Peyer's patch (tissue), 4 donors: ENCODE measurements around the gene SLC27A5.
"Not testable (repeated sequence)": the region's sequence is repeated elsewhere in the genome, so short reads cannot be mapped to it uniquely, and the experiment has no call there.

Experiments
- POLR2A ChIP-seq, 2 donors: fragments of 450-650 bp; IDR thresholded peaks; one replicate each; pipeline ENCODE4 v1.5.1; 2017; ENCODE audit warnings: antibody characterized with exemption in 2 of 2, mild to moderate bottlenecking in 2 of 2, moderate library complexity in 2 of 2
- TF ChIP-seq, protein P1 (sequence below), 6 experiments: fragments of 450-650 bp in 4 of 6; fragments of 200-600 bp in 2 of 6; sonication (generic) in 1 of 6; IDR thresholded peaks; one replicate each; pipeline ENCODE4 v1.5.1; 2017 to 2019; ENCODE audit warnings: antibody characterized with exemption in 6 of 6, mild to moderate bottlenecking in 3 of 6, moderate library complexity in 1 of 6

GRCh38 chr19:58449980-58450379, 61.8 kb downstream of the SLC27A5 start:
- TF ChIP-seq, protein P1, sequence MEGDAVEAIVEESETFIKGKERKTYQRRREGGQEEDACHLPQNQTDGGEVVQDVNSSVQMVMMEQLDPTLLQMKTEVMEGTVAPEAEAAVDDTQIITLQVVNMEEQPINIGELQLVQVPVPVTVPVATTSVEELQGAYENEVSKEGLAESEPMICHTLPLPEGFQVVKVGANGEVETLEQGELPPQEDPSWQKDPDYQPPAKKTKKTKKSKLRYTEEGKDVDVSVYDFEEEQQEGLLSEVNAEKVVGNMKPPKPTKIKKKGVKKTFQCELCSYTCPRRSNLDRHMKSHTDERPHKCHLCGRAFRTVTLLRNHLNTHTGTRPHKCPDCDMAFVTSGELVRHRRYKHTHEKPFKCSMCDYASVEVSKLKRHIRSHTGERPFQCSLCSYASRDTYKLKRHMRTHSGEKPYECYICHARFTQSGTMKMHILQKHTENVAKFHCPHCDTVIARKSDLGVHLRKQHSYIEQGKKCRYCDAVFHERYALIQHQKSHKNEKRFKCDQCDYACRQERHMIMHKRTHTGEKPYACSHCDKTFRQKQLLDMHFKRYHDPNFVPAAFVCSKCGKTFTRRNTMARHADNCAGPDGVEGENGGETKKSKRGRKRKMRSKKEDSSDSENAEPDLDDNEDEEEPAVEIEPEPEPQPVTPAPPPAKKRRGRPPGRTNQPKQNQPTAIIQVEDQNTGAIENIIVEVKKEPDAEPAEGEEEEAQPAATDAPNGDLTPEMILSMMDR (IDR thresholded peaks at IDR 0.05) = not testable (repeated sequence)
- not testable (repeated sequence) for TF ChIP-seq POLR2A (IDR thresholded peaks at IDR 0.05)
